Common myeloid progenitor, CD34-positive (primary cell): ENCODE data around the gene OR5AC2.

Source experiments
- CTCF ChIA-PET: fragments of 350-600 bp; sonication (Branson Sonifier 250); formaldehyde crosslinking; loops from one replicate; lab custom pipeline; 2021; ENCODE audit warnings: antibody characterized with exemption; lab: Charles Lee
- POLR2A ChIA-PET: fragments of 350-600 bp; sonication (Branson Sonifier 250); formaldehyde crosslinking; loops from one replicate; lab custom pipeline; 2021; ENCODE audit warnings: antibody characterized with exemption; lab: Charles Lee
- DNase-seq, 3 donors: peaks; one replicate each; pipeline versions ENCODE4 v3.0.0 to v3.0.0-alpha.2; 2013
- H3K27ac ChIP-seq, 2 experiments: 1 replicate in 1 of 2; 2 replicates in 1 of 2; pipeline ENCODE4 v1.7.0; 2013; ENCODE audit warnings: inconsistent platforms in 2 of 2, low read length in 2 of 2, mild to moderate bottlenecking in 2 of 2, low read depth in 1 of 2, moderate library complexity in 1 of 2; ENCODE audit not compliant: severe bottlenecking in 2 of 2, insufficient read depth in 1 of 2, poor library complexity in 1 of 2
- H3K27me3 ChIP-seq, 5 experiments: replicated peaks in 2 of 5; 1 replicate in 3 of 5; 2 replicates in 2 of 5; pipeline versions ENCODE4 v1.6.1 to v1.7.0; 2013; ENCODE audit warnings: low read length in 4 of 5, mild to moderate bottlenecking in 2 of 5, moderate library complexity in 2 of 5, inconsistent platforms in 1 of 5; ENCODE audit not compliant: insufficient read depth in 5 of 5, control insufficient read depth in 4 of 5
- H3K36me3 ChIP-seq, 4 experiments: 1 replicate in 2 of 4; 2 replicates in 2 of 4; pipeline versions ENCODE4 v1.6.1 to v1.7.0; 2013; ENCODE audit warnings: low read length in 3 of 4, control low read depth in 1 of 4, mild to moderate bottlenecking in 1 of 4; ENCODE audit not compliant: control insufficient read depth in 4 of 4, insufficient read depth in 4 of 4
- H3K4me1 ChIP-seq, 4 experiments: 1 replicate in 3 of 4; 2 replicates in 1 of 4; pipeline versions ENCODE4 v1.6.1 to v1.7.1; 2013; ENCODE audit warnings: low read length in 3 of 4, mild to moderate bottlenecking in 3 of 4, control low read depth in 1 of 4, inconsistent platforms in 1 of 4, moderate library complexity in 1 of 4; ENCODE audit not compliant: control insufficient read depth in 4 of 4, insufficient read depth in 4 of 4; ENCODE audit errors: control extremely low read depth in 1 of 4
- H3K4me3 ChIP-seq, 7 experiments: 1 replicate in 4 of 7; 2 replicates in 3 of 7; pipeline versions ENCODE4 v1.5.1 to v1.7.0; 2013; ENCODE audit warnings: mild to moderate bottlenecking in 7 of 7, low read length in 6 of 7, moderate library complexity in 6 of 7, inconsistent platforms in 2 of 7, low read depth in 2 of 7, control low read depth in 1 of 7; ENCODE audit not compliant: insufficient read depth in 4 of 7, control insufficient read depth in 1 of 7; ENCODE audit errors: extremely low read depth in 1 of 7
- H3K9me3 ChIP-seq, 5 experiments: 1 replicate in 4 of 5; 2 replicates in 1 of 5; pipeline versions ENCODE4 v1.6.1 to v1.7.1; 2013; ENCODE audit warnings: low read length in 4 of 5, mild to moderate bottlenecking in 2 of 5, inconsistent platforms in 1 of 5, low read depth in 1 of 5, moderate library complexity in 1 of 5; ENCODE audit not compliant: control insufficient read depth in 4 of 5, insufficient read depth in 2 of 5; ENCODE audit errors: control extremely low read depth in 1 of 5
- WGBS: methylation state at CpG from one replicate; pipeline ENCODE4 v1.1.5; 2013; ENCODE audit not compliant: insufficient coverage; 5-methylcytosine and 5-hydroxymethylcytosine counted together

Gene OR5AC2

DNA sequence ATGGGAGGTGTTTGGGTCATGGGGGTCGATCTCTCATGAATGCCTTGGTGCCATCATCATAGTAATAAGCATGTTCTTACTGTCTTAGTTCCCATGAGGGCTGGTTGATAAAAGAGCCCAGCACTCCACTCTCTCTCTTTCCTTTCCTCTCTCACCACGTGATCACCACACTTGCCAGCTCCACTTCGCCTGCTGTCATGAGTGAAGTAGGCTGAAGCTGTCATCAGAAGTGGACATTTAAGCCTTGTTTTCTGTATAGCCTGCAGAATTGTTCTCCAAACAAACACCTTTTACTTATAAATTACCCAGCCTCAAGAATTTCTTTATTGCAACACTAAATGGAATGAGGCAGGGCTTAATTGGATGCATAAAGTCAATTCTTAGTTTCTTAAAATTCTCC, 49.7 kb downstream of the OR5AC2 start:
- Histone ChIP-seq H3K4me1 (no peaks in the 10 kb centered on the region), H3K27ac (no peak overlapping the region), H3K9me3 (no peaks in the 10 kb centered on the region), H3K4me3 (no peak overlapping the region), H3K36me3 (no peaks in the 10 kb centered on the region), H3K27me3 (no peaks in the 10 kb centered on the region)
- no peak for DNase-seq
- WGBS = 89% methylated on average over 3 of the region's 3 CpGs
- ChIA-PET CTCF (no interaction called here), POLR2A (no interaction called here)
